GM23338 (cell line): Measurements from ENCODE around the gene ZER1. TPM values are rescaled to one million over a fixed set of nuclear protein-coding genes. Genes with fewer than 3 reads are reported as not detected.

Experiments
- ATAC-seq: fragments of 200-7000 bp; cut with Tn5 transposase; 3 replicates; pipeline ENCODE4 v1.9.1; 2020
- DNase-seq: peaks from one replicate; pipeline ENCODE4 v3.0.0-alpha.2; 2015; ENCODE audit warnings: low spot score
- H2AFZ ChIP-seq: fragments of 200-600 bp; sonication (generic); 2 replicates; pipeline ENCODE4 v1.8.0; 2016; ENCODE audit warnings: antibody characterized with exemption, mild to moderate bottlenecking, moderate library complexity
- H3F3A ChIP-seq: fragments of 200-600 bp; sonication (generic); replicated peaks from 2 replicates; pipeline ENCODE4 v1.8.0; 2017; ENCODE audit warnings: antibody characterized with exemption, mixed run types, low read depth
- H3K27ac ChIP-seq: fragments of 200-600 bp; sonication (generic); 2 replicates; pipeline ENCODE4 v1.6.1; 2016; ENCODE audit warnings: low read depth
- H3K27me3 ChIP-seq: fragments of 200-600 bp; sonication (generic); 2 replicates; pipeline ENCODE4 v1.8.0; 2016; ENCODE audit warnings: mild to moderate bottlenecking, mixed run types, moderate library complexity; ENCODE audit not compliant: insufficient read depth
- H3K36me3 ChIP-seq: fragments of 200-600 bp; sonication (generic); 2 replicates; pipeline ENCODE4 v1.8.0; 2016; ENCODE audit warnings: mild to moderate bottlenecking; ENCODE audit not compliant: insufficient read depth
- H3K4me1 ChIP-seq: fragments of 200-600 bp; sonication (generic); 2 replicates; pipeline ENCODE4 v1.8.0; 2016; ENCODE audit warnings: mild to moderate bottlenecking, moderate library complexity; ENCODE audit not compliant: insufficient read depth
- H3K4me2 ChIP-seq: fragments of 200-600 bp; sonication (generic); 2 replicates; pipeline ENCODE4 v1.7.1; 2017; ENCODE audit warnings: mixed run types
- H3K4me3 ChIP-seq: fragments of 200-600 bp; sonication (generic); 2 replicates; pipeline ENCODE4 v1.6.1; 2016; ENCODE audit warnings: mixed run types
- H3K79me2 ChIP-seq: fragments of 200-600 bp; sonication (generic); replicated peaks from 2 replicates; pipeline ENCODE4 v1.8.0; 2017; ENCODE audit warnings: mild to moderate bottlenecking; ENCODE audit not compliant: insufficient read depth
- H3K9me2 ChIP-seq: fragments of 200-600 bp; sonication (generic); 2 replicates; pipeline ENCODE4 v1.8.0; 2017; ENCODE audit not compliant: insufficient read depth
- H4K20me1 ChIP-seq: fragments of 200-600 bp; sonication (generic); replicated peaks from 2 replicates; pipeline ENCODE4 v1.8.0; 2017; ENCODE audit warnings: mild to moderate bottlenecking; ENCODE audit not compliant: insufficient read depth
- H3K27ac Mint-ChIP-seq: 2 replicates; pipeline ENCODE4 v1.8.0; 2020; ENCODE audit warnings: inconsistent platforms, mild to moderate bottlenecking, moderate library complexity, mixed read lengths
- H3K27me3 Mint-ChIP-seq: 3 replicates; pipeline ENCODE4 v1.8.0; 2022; ENCODE audit warnings: low read depth, mild to moderate bottlenecking, moderate library complexity, mixed read lengths, inconsistent platforms; ENCODE audit not compliant: insufficient read depth, poor library complexity
- H3K36me3 Mint-ChIP-seq: 3 replicates; pipeline ENCODE4 v1.8.0; 2021; ENCODE audit warnings: low read depth, mild to moderate bottlenecking, inconsistent platforms, moderate library complexity, mixed read lengths
- H3K4me1 Mint-ChIP-seq: 3 replicates; pipeline ENCODE4 v1.8.0; 2020; ENCODE audit warnings: mild to moderate bottlenecking, inconsistent platforms, mixed read lengths
- H3K4me3 Mint-ChIP-seq: 3 replicates; pipeline ENCODE4 v1.8.0; 2021; ENCODE audit warnings: moderate library complexity, mild to moderate bottlenecking, inconsistent platforms, mixed read lengths
- H3K9me3 Mint-ChIP-seq: 3 replicates; pipeline ENCODE4 v1.8.0; 2020; ENCODE audit warnings: moderate library complexity, mild to moderate bottlenecking, inconsistent platforms, mixed read lengths
- CREB1 ChIP-seq: fragments of 250-450 bp; sonication (Bioruptor Pico); IDR thresholded peaks from 2 replicates; pipeline ENCODE4 v1.5.0; 2020; ENCODE audit warnings: low read depth, mild to moderate bottlenecking, moderate library complexity
- CTCF ChIP-seq, 2 experiments: fragments of 200-600 bp in 1 of 2; sonication (generic) in 1 of 2; conservative IDR thresholded peaks; 2 replicates each; pipeline versions ENCODE4 v1.5.1 to v1.6.1; 2016 to 2017; ENCODE audit warnings: antibody characterized with exemption in 2 of 2, low read depth in 2 of 2, mild to moderate bottlenecking in 2 of 2, moderate library complexity in 1 of 2
- ETS1 ChIP-seq: IDR thresholded peaks from 2 replicates; pipeline ENCODE4 v1.6.1; 2016; ENCODE audit warnings: antibody characterized with exemption
- EZH2 ChIP-seq: fragments of 200-600 bp; sonication (generic); IDR thresholded peaks from one replicate; pipeline ENCODE4 v1.8.0; 2017; ENCODE audit warnings: antibody characterized with exemption, mild to moderate bottlenecking, low read depth; ENCODE audit not compliant: unreplicated experiment
- EZH2phosphoT487 ChIP-seq: fragments of 200-600 bp; sonication (generic); IDR thresholded peaks from one replicate; pipeline ENCODE4 v1.8.1; 2018; ENCODE audit warnings: antibody characterized with exemption; ENCODE audit not compliant: unreplicated experiment
- JUNB ChIP-seq: IDR thresholded peaks from one replicate; pipeline ENCODE4 v1.6.1; 2016; ENCODE audit warnings: antibody characterized with exemption; ENCODE audit not compliant: unreplicated experiment
- POLR2AphosphoS5 ChIP-seq: IDR thresholded peaks from 2 replicates; pipeline ENCODE4 v1.6.1; 2016; ENCODE audit warnings: antibody characterized with exemption, low read depth
- REST ChIP-seq: IDR thresholded peaks from one replicate; pipeline ENCODE4 v1.6.1; 2018; ENCODE audit warnings: antibody characterized with exemption; ENCODE audit not compliant: unreplicated experiment
- STAT1 ChIP-seq: IDR thresholded peaks from one replicate; pipeline ENCODE4 v1.6.1; 2016; ENCODE audit warnings: antibody characterized with exemption; ENCODE audit not compliant: unreplicated experiment
- ZNF114 ChIP-seq: fragments of 250-450 bp; sonication (Bioruptor Pico); IDR thresholded peaks from 2 replicates; pipeline ENCODE4 v1.5.0; 2020; ENCODE audit warnings: mild to moderate bottlenecking, moderate library complexity
- ZNF331 ChIP-seq: fragments of 250-450 bp; sonication (Bioruptor Pico); IDR thresholded peaks from 2 replicates; pipeline ENCODE4 v1.5.0; 2020; ENCODE audit warnings: low read depth, mild to moderate bottlenecking, moderate library complexity
- polyA plus RNA-seq: library from polyadenylated mRNA; unstranded; fragments of >200 nt; fragmentation: Nextera tagmentation; extraction: Ambion mirVana; gene quantifications from 2 replicates; pipeline ENCODE4 v1.2.1, GENCODE V29; 2016
- total RNA-seq: library from RNA; depleted of rRNA; stranded (reverse); fragments of >200 nt; shearing (Covaris generic); gene quantifications from 2 replicates; pipeline ENCODE4 v1.2.3, GENCODE V29; 2014

The ZER1 gene
- total and polyA plus RNA-seq, 2 experiments from 2014 or later, result 7.0 to 23.9 TPM

GRCh38 chr9:128820665-128821583, 49.2 kb upstream of the ZER1 start:
- no peaks in the 10 kb centered on the region; the same call in 1 of the 2 replicates for H3K27me3 ChIP-seq
- no peak overlapping the region for H3K4me2 ChIP-seq
- no peaks in the 10 kb centered on the region for H3K9me2 ChIP-seq
- DNase-seq (no peak), ATAC-seq (no peak)
- TF ChIP-seq EZH2phosphoT487 (no peak), JUNB (no peak), POLR2AphosphoS5 (no peak), ZNF331 (no peak), ZNF114 (no peak), CTCF (conservative IDR thresholded peaks at IDR 0.05; ENCODE audit: low read depth in 2 of 2) (no peak), CREB1 (CRISPR knock-in tag) (no peak), STAT1 (no peak)
- no peak overlapping the region for H3K27ac ChIP-seq
- peaks cover 13% of the 10 kb centered on the region; the same call in 1 of the 2 replicates for H3K36me3 ChIP-seq
- Mint-ChIP-seq H3K4me3 (no peak overlapping the region; the same call in 2 of the 3 replicates), H3K9me3 (no peaks in the 10 kb centered on the region), H3K36me3 (peaks cover 39% of the 10 kb centered on the region), H3K4me1 (peaks cover 12% of the 10 kb centered on the region; the same call in 2 of the 3 replicates), H3K27me3 (peaks cover 31% of the 10 kb centered on the region), H3K27ac (0 out of 2 replicates have a peak overlapping the region, but pooled peaks have one; percentile 44)
- H2AFZ ChIP-seq, result no peak overlapping the region
- H3K4me3 ChIP-seq, result no peak overlapping the region
- no peaks in the 10 kb centered on the region for H3K79me2 ChIP-seq
- peaks cover 15% of the 10 kb centered on the region for H4K20me1 ChIP-seq
- H3F3A ChIP-seq, result peaks cover 6% of the 10 kb centered on the region
- H3K4me1 ChIP-seq, result no peaks in the 10 kb centered on the region; the same call in 1 of the 2 replicates

- peak overlapping the region; percentile 88 for H3K4me2 ChIP-seq
- Mint-ChIP-seq H3K27me3 (peaks cover 35% of the 10 kb centered on the region), H3K9me3 (no peaks in the 10 kb centered on the region), H3K36me3 (peaks cover 30% of the 10 kb centered on the region), H3K4me3 (peak overlapping the region; percentile 78), H3K4me1 (peaks cover 12% of the 10 kb centered on the region; the same call in 2 of the 3 replicates), H3K27ac (no peak overlapping the region)
- H3K36me3 ChIP-seq, result peaks cover 4% of the 10 kb centered on the region; the same call in 1 of the 2 replicates
- peaks cover 15% of the 10 kb centered on the region for H4K20me1 ChIP-seq
- no peaks in the 10 kb centered on the region; the same call in 1 of the 2 replicates for H3K4me1 ChIP-seq
- peak overlapping the region; percentile 68 for H3K4me3 ChIP-seq
- ATAC-seq (no peak), DNase-seq (no peak)
- no peak overlapping the region for H3K27ac ChIP-seq
- no peak overlapping the region for H2AFZ ChIP-seq
- H3F3A ChIP-seq, result peaks cover 6% of the 10 kb centered on the region
- no peaks in the 10 kb centered on the region for H3K9me2 ChIP-seq
- H3K27me3 ChIP-seq, result no peaks in the 10 kb centered on the region; the same call in 1 of the 2 replicates
- no peaks in the 10 kb centered on the region for H3K79me2 ChIP-seq
- no peak for TF ChIP-seq ZNF331
- TF ChIP-seq ETS1, result no peak
- no peak for TF ChIP-seq CREB1 (CRISPR knock-in tag)
- no peak for TF ChIP-seq ZNF114
- TF ChIP-seq REST, result no peak
- TF ChIP-seq EZH2, result no peak
These were observed 48.3 kb upstream of the ZER1 start for GRCh38 chr9:128819716-128820664.
